ENCODE measurements around the gene SIGLEC10.

- no peak for TF ChIP-seq EZH2phosphoT487 (IDR thresholded peaks at IDR 0.05; ENCODE audit: insufficient read depth, low read depth)
- no peak for TF ChIP-seq EZH2 (IDR thresholded peaks at IDR 0.05; ENCODE audit: insufficient read depth, poor library complexity, severe bottlenecking)
These were observed 31.1 kb upstream of the SIGLEC10 start for GRCh38 chr19:51448411-51449016.

All from GM23248 (cell line).